ENCODE measurements around the gene HOXC4. TPM values are rescaled to one million over a fixed set of nuclear protein-coding genes. Genes with fewer than 3 reads are reported as not detected.

HOXC4 gene
- total and polyA plus RNA-seq, 2 experiments from 2014 or later, result not detected

GRCh38 chr12:54066408-54066807 is 12.8 kb downstream of the HOXC4 start:
- Histone ChIP-seq H3K4me3 (no peak overlapping the region), H3K27me3 (peaks cover 95% of the 10 kb centered on the region), H3K9me3 (ENCODE audit: low read depth) (no peaks in the 10 kb centered on the region), H3K4me1 (ENCODE audit: low read depth) (no peaks in the 10 kb centered on the region), H3K27ac (no peak overlapping the region), H3K36me3 (no peaks in the 10 kb centered on the region)
- no peak for TF ChIP-seq CTCF (IDR thresholded peaks at IDR 0.05; ENCODE audit: low read depth, low read length)
- DNase-seq (ENCODE audit: low read depth in 1 of 2, low spot score in 1 of 2), result no peak

- no peak for DNase-seq (ENCODE audit: low read depth in 1 of 2, low spot score in 1 of 2)
- Histone ChIP-seq H3K27ac (no peak overlapping the region), H3K27me3 (peaks cover 95% of the 10 kb centered on the region), H3K4me3 (no peak overlapping the region), H3K36me3 (no peaks in the 10 kb centered on the region), H3K4me1 (ENCODE audit: low read depth) (no peaks in the 10 kb centered on the region), H3K9me3 (ENCODE audit: low read depth) (no peaks in the 10 kb centered on the region)
- no peak for TF ChIP-seq CTCF (IDR thresholded peaks at IDR 0.05; ENCODE audit: low read depth, low read length)
Measured at GRCh38 chr12:54068418-54069070, 14.9 kb downstream of the HOXC4 start.

GRCh38 chr12:54071942-54072341 is 18.3 kb downstream of the HOXC4 start:
- no peak overlapping the region for H3K27ac ChIP-seq
- TF ChIP-seq CTCF (IDR thresholded peaks at IDR 0.05; ENCODE audit: low read depth, low read length), result no peak
- no peak overlapping the region for H3K4me3 ChIP-seq
- H3K4me1 ChIP-seq (ENCODE audit: low read depth), result no peaks in the 10 kb centered on the region
- H3K9me3 ChIP-seq (ENCODE audit: low read depth), result no peaks in the 10 kb centered on the region
- peaks cover 96% of the 10 kb centered on the region for H3K27me3 ChIP-seq
- no peaks in the 10 kb centered on the region for H3K36me3 ChIP-seq
- no peak for DNase-seq (ENCODE audit: low read depth in 1 of 2, low spot score in 1 of 2)

- no peak for DNase-seq (ENCODE audit: low read depth in 1 of 2, low spot score in 1 of 2)
- H3K9me3 ChIP-seq (ENCODE audit: low read depth), result no peaks in the 10 kb centered on the region
- no peak overlapping the region for H3K4me3 ChIP-seq
- H3K27me3 ChIP-seq, result peaks cover 99% of the 10 kb centered on the region
- no peak for TF ChIP-seq CTCF (IDR thresholded peaks at IDR 0.05; ENCODE audit: low read depth, low read length)
- H3K36me3 ChIP-seq, result no peaks in the 10 kb centered on the region
- H3K4me1 ChIP-seq (ENCODE audit: low read depth), result no peaks in the 10 kb centered on the region
- no peak overlapping the region for H3K27ac ChIP-seq
Measured at GRCh38 chr12:54074308-54074707, 20.7 kb downstream of the HOXC4 start.

GRCh38 chr12:54075409-54075808 is 21.8 kb downstream of the HOXC4 start:
- Histone ChIP-seq H3K27me3 (peaks cover 99% of the 10 kb centered on the region), H3K27ac (no peak overlapping the region), H3K36me3 (no peaks in the 10 kb centered on the region), H3K9me3 (ENCODE audit: low read depth) (no peaks in the 10 kb centered on the region), H3K4me1 (ENCODE audit: low read depth) (no peaks in the 10 kb centered on the region), H3K4me3 (no peak overlapping the region)
- no peak for DNase-seq (ENCODE audit: low read depth in 1 of 2, low spot score in 1 of 2)
- TF ChIP-seq CTCF (IDR thresholded peaks at IDR 0.05; ENCODE audit: low read depth, low read length), result no peak
